NCI-H524 (cell line): ENCODE measurements around the gene PWWP2B.
"Not testable (repeated sequence)": the region's sequence is repeated elsewhere in the genome, so short reads cannot be mapped to it uniquely, and the experiment has no call there.

Source experiments
- DNase-seq, 2 experiments: peaks; one replicate each; lab custom pipeline; 2025; lab: John Stamatoyannopoulos, UW

The PWWP2B gene

GRCh38 chr10:132363921-132364593 lies 32.9 kb upstream of the PWWP2B start:
- no peak for DNase-seq

GRCh38 chr10:132364594-132364970 lies 32.4 kb upstream of the PWWP2B start:
- DNase-seq = no peak

- no peak for DNase-seq
Measured at GRCh38 chr10:132365102-132365501, 31.9 kb upstream of the PWWP2B start.

GRCh38 chr10:132366006-132366405 lies 31.0 kb upstream of the PWWP2B start:
- DNase-seq = no peak

- DNase-seq = no peak
Measured at GRCh38 chr10:132366499-132366898, 30.5 kb upstream of the PWWP2B start.

GRCh38 chr10:132368391-132368790 lies 28.6 kb upstream of the PWWP2B start:
- DNase-seq = no peak

- no peak for DNase-seq
Measured at GRCh38 chr10:132368881-132369635, 27.9 kb upstream of the PWWP2B start.

- DNase-seq = no peak
Measured at GRCh38 chr10:132369636-132370185, 27.3 kb upstream of the PWWP2B start.

GRCh38 chr10:132370426-132371340 lies 26.3 kb upstream of the PWWP2B start:
- no peak for DNase-seq

- DNase-seq = no peak
Measured at GRCh38 chr10:132371641-132372081, 25.3 kb upstream of the PWWP2B start.

- no peak for DNase-seq
Measured at GRCh38 chr10:132372516-132373095, 24.4 kb upstream of the PWWP2B start.

- no peak for DNase-seq
Measured at GRCh38 chr10:132373241-132373955, 23.6 kb upstream of the PWWP2B start.

GRCh38 chr10:132374176-132374575 lies 22.8 kb upstream of the PWWP2B start:
- no peak for DNase-seq

- no peak for DNase-seq
Measured at GRCh38 chr10:132374612-132375011, 22.4 kb upstream of the PWWP2B start.

GRCh38 chr10:132375116-132375794 lies 21.7 kb upstream of the PWWP2B start:
- DNase-seq = no peak

GRCh38 chr10:132375795-132376297 lies 21.2 kb upstream of the PWWP2B start:
- DNase-seq = no peak

GRCh38 chr10:132376394-132376851 lies 20.6 kb upstream of the PWWP2B start:
- DNase-seq = no peak

- no peak for DNase-seq
Measured at GRCh38 chr10:132377326-132377725, 19.7 kb upstream of the PWWP2B start.

- DNase-seq = not testable (repeated sequence)
Measured at GRCh38 chr10:132379026-132379425, 18.0 kb upstream of the PWWP2B start.

GRCh38 chr10:132380986-132381385 lies 16.0 kb upstream of the PWWP2B start:
- not testable (repeated sequence) for DNase-seq
